ENCODE data around the gene KBTBD12. TPM values are rescaled to one million over a fixed set of nuclear protein-coding genes. Genes with fewer than 3 reads are reported as not detected.

The KBTBD12 gene
- not detected in 2 replicates for total RNA-seq
- polyA plus RNA-seq, result not detected in 2 replicates
- polyA plus RNA-seq (2011; cell fraction: cytosol; rRNA removed), result not detected in 2 replicates
- polyA plus RNA-seq (2011; cell fraction: nucleus; rRNA removed), result not detected in 2 replicates
- not detected in 2 replicates for polyA plus RNA-seq (2012)
- polyA minus RNA-seq, result not detected in 2 replicates
- not detected for polyA minus RNA-seq (2011; cell fraction: cytosol; rRNA and poly(A)+ RNA removed)
- polyA minus RNA-seq (2011; cell fraction: nucleus; rRNA and poly(A)+ RNA removed), result not detected in 2 replicates
- Bru-seq, nascent RNA, result not detected
- not detected for BruChase-seq, experiment 1, labeled RNA remaining after a 6-hour chase
- not detected for BruChase-seq, experiment 2, labeled RNA remaining after a 2-hour chase
- long read RNA-seq, result 0 reads

DNA sequence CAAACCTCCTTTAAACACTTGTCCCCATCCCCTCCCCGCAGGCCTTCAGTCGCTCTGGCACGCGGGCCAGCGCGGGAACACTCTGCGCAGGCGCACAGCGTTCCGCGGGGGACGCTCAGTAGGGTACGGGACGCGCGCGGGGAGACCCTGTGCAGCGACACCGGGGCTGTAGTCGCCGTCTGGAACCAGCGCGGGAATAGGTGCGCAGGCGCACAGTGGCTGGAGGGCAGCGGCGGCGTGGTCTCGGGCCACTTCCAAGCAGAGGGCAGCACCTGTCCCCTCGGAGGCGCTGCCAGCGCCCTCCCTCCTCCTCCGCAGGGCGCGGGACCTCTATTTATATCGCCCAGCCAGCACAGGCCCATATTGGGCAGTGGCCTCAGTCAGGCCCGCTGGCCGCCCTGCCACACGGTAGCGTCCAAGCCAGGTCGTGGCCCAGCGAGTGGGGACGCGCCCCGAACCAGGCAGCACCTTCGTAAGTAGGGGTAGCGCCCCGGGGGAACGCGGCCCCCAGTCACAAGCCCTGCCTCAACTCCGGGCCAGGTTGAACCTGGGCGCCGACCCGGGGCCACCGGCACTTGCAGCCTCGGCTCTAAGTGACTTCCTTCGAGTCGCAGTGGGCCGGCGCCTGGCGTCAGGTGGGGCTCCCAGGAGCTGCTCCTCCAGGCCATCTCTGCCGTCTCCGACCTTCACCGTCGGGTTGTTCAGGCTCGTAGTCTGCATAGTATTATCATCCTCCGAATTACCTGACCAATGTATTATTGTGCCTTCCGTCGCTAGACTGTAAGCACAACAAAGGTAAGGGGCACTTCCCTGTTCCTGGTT is at the start of gene KBTBD12:
TSS of gene KBTBD12 (plus strand) at position 118 of the 822 bp plus-strand sequence. CDS start 7,830 bp downstream, outside the sequence.
- Histone ChIP-seq H3K9me1 (replicated peaks; ENCODE audit: control insufficient read depth, extremely low read depth, insufficient read depth, low read length) (no peaks in the 10 kb centered on the region), H3K79me2 (ENCODE audit: control insufficient read depth, insufficient read depth, low read length) (no peaks in the 10 kb centered on the region), H2AFZ (ENCODE audit: low read depth, low read length) (peak within 1 kb of the TSS; percentile 38), H3K9me3 (replicated peaks; ENCODE audit: control insufficient read depth, insufficient read depth, low read length) (no peaks in the 10 kb centered on the region), H3K4me1 (ENCODE audit: control insufficient read depth, extremely low read depth, insufficient read depth, low read length) (no peaks in the 10 kb centered on the region), H3K27ac (ENCODE audit: insufficient read depth, low read depth, low read length) (no peak within 1 kb of the TSS), H4K20me1 (replicated peaks; ENCODE audit: control insufficient read depth, extremely low read depth, insufficient read depth, low read length) (no peaks in the 10 kb centered on the region), H3K9ac (replicated peaks; ENCODE audit: extremely low read depth, insufficient read depth, low read length) (no peak within 1 kb of the TSS), H3K36me3 (ENCODE audit: control insufficient read depth in 2 of 2, extremely low read depth in 1 of 2, insufficient read depth in 2 of 2, low read length in 2 of 2) (no peaks in the 10 kb centered on the region), H3K4me2 (ENCODE audit: insufficient read depth, low read length) (peak within 1 kb of the TSS; percentile 41), H3K4me3 (replicated peaks in 1 of 3; ENCODE audit: insufficient read depth in 1 of 3, low read depth in 1 of 3, low read length in 3 of 3) (no peak within 1 kb of the TSS), H3K27me3 (ENCODE audit: control insufficient read depth in 2 of 2, insufficient read depth in 2 of 2, low read length in 2 of 2) (peaks cover 41 to 47% of the 10 kb centered on the region in 2 experiments)
- peak; percentile 58 for TF ChIP-seq EZH2 (IDR thresholded peaks at IDR 0.05; ENCODE audit: borderline replicate concordance, low read depth, low read length, severe bottlenecking)
- TF ChIP-seq GATA2 (IDR thresholded peaks at IDR 0.05; ENCODE audit: insufficient read depth, insufficient read length, low read depth, low read length), result no peak
- ChIA-PET POLR2A (no interaction called here), CTCF (interaction anchor here (1.0 to 1.5 kb wide), 2 partner anchors 124 to 224 kb away, joined by 3 read pairs; no protein-coding TSS in a partner anchor)
- intact Hi-C loops (cut with micrococcal nuclease), result no loop called here
- FAIRE-seq (no peak), DNase-seq (ENCODE audit: low read depth, low spot score) (no peak)
- BruUV-seq (replicated peaks), result no TSS peak
- dilution Hi-C loops (cut with MboI; ENCODE audit: extremely low pct_ligation_motif_present, low sequenced_read_pairs), result no loop called here

DNA sequence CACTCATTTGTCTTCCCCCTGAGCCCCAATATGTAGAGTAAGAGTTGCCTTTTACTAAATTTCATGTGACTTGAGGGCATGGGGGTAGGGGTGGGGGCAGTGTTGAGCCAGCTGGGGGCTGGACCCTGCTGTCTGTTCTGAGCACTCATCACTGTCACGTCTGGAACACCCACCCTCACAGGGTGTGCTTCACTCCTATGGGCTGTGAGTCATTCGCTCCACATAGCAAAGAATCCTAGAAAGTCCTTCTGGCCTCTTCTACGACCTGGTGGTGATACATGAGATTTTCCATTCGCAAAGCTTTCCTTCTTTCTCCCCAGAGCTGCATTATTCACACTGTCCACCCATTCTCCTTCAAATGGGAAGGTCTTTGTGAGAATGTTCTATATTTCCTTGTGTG is 49.1 kb upstream of the KBTBD12 start:
- no peak overlapping the region for H3K4me3 ChIP-seq (replicated peaks in 1 of 3; ENCODE audit: insufficient read depth in 1 of 3, low read depth in 1 of 3, low read length in 3 of 3)
- H3K27ac ChIP-seq (ENCODE audit: insufficient read depth, low read depth, low read length), result no peak overlapping the region
- CTCF ChIA-PET, result no interaction called here
- no peaks in the 10 kb centered on the region for H3K9me1 ChIP-seq (replicated peaks; ENCODE audit: control insufficient read depth, extremely low read depth, insufficient read depth, low read length)
- no TSS peak for BruUV-seq (replicated peaks)
- no peaks in the 10 kb centered on the region for H4K20me1 ChIP-seq (replicated peaks; ENCODE audit: control insufficient read depth, extremely low read depth, insufficient read depth, low read length)
- H3K9ac ChIP-seq (replicated peaks; ENCODE audit: extremely low read depth, insufficient read depth, low read length), result no peak overlapping the region
- peaks cover 13 to 25% of the 10 kb centered on the region in 2 experiments for H3K27me3 ChIP-seq (ENCODE audit: control insufficient read depth in 2 of 2, insufficient read depth in 2 of 2, low read length in 2 of 2)
- H3K79me2 ChIP-seq (ENCODE audit: control insufficient read depth, insufficient read depth, low read length), result no peaks in the 10 kb centered on the region
- TF ChIP-seq MAX (IDR thresholded peaks at IDR 0.05; ENCODE audit: insufficient read depth, insufficient read length) (no peak), EZH2 (IDR thresholded peaks at IDR 0.05; ENCODE audit: borderline replicate concordance, low read depth, low read length, severe bottlenecking) (no peak), FOS (IDR thresholded peaks at IDR 0.05; ENCODE audit: borderline replicate concordance, insufficient read depth, low read length) (no peak), POLR2A (IDR thresholded peaks at IDR 0.05; ENCODE audit: low read depth, low read length) (no peak), GATA2 (IDR thresholded peaks at IDR 0.05; ENCODE audit: insufficient read depth, insufficient read length, low read depth, low read length) (no peak), POLR2AphosphoS5 (IDR thresholded peaks at IDR 0.05; ENCODE audit: insufficient read depth, low read depth, low read length) (no peak), MYC (IDR thresholded peaks at IDR 0.05; ENCODE audit: low read depth, low read length) (no peak), JUN (IDR thresholded peaks at IDR 0.05; ENCODE audit: borderline replicate concordance, insufficient read depth, insufficient read length, low read depth) (no peak)
- H3K4me1 ChIP-seq (ENCODE audit: control insufficient read depth, extremely low read depth, insufficient read depth, low read length), result no peaks in the 10 kb centered on the region
- FAIRE-seq, result no peak
- POLR2A ChIA-PET, result interaction anchor here (0.5 kb wide), 1 partner anchor 83 kb away, joined by 5 read pairs; no protein-coding TSS in a partner anchor
- H3K36me3 ChIP-seq (ENCODE audit: control insufficient read depth in 2 of 2, extremely low read depth in 1 of 2, insufficient read depth in 2 of 2, low read length in 2 of 2), result no peaks in the 10 kb centered on the region
- no peaks in the 10 kb centered on the region for H3K9me3 ChIP-seq (replicated peaks; ENCODE audit: control insufficient read depth, insufficient read depth, low read length)
- H3K4me2 ChIP-seq (ENCODE audit: insufficient read depth, low read length), result no peak overlapping the region
- DNase-seq (ENCODE audit: low read depth, low spot score), result no peak
- dilution Hi-C loops (cut with MboI; ENCODE audit: extremely low pct_ligation_motif_present, low sequenced_read_pairs), result no loop called here
- intact Hi-C loops (cut with micrococcal nuclease), result no loop called here
- no peak overlapping the region for H2AFZ ChIP-seq (ENCODE audit: low read depth, low read length)
